Transverse colon (tissue), 4 donors: Measurements from ENCODE around the gene ALK.

Experiments used
- CTCF ChIP-seq, 5 experiments: fragments of 200-600 bp in 3 of 5; fragments of 450-650 bp in 2 of 5; sonication (generic) in 3 of 5; IDR thresholded peaks; 1 replicate in 2 of 5; 2 replicates in 3 of 5; pipeline ENCODE4 v1.5.1; 2016 to 2017; ENCODE audit warnings: antibody characterized with exemption in 5 of 5, inconsistent platforms in 3 of 5, mild to moderate bottlenecking in 2 of 5, moderate library complexity in 1 of 5
- POLR2AphosphoS5 ChIP-seq, 3 donors: sonication (generic); formaldehyde crosslinking; IDR thresholded peaks; one replicate each; pipeline ENCODE4 v1.6.1; 2016; ENCODE audit warnings: antibody characterized with exemption in 3 of 3

GRCh38 chr2:29769847-29770246, 151.5 kb downstream of the ALK start:
- TF ChIP-seq CTCF (IDR thresholded peaks at IDR 0.05) (no peak), POLR2AphosphoS5 (IDR thresholded peaks at IDR 0.05) (no peak)
